GM13976 (cell line): ENCODE results near the gene NEK4.

ENCODE experiments used
- DNase-seq: peaks from one replicate; pipeline ENCODE4 v3.0.0; 2012; ENCODE audit warnings: low spot score
- in situ Hi-C: fragments of 300-500 bp; cut with MboI; formaldehyde crosslinking; loops from one replicate; pipeline ENCODE4 v1.12.0; 2022; ENCODE audit warnings: low sequenced_read_pairs, mixed read lengths, inconsistent platforms; ENCODE audit not compliant: unreplicated experiment
- TF ChIP-seq, protein P1 (sequence below): IDR thresholded peaks from 2 replicates; pipeline ENCODE4 v1.5.1; 2012; ENCODE audit warnings: borderline replicate concordance, mild to moderate bottlenecking; ENCODE audit not compliant: insufficient read depth; ENCODE audit errors: extremely low read depth, missing control alignments, control extremely low read depth

NEK4 gene

DNA sequence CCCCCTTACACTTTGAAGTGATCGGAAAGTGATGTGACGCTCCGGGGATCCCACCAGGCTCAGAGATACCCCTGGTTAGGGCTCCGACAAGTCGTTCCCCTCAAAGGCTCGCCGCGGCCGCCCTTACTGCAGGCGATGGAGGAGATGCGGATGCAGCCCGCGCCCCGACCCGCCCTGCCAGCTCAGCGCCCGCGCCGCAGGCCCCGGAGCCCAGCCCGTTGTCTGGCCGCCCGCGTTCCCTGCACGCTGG, 65.4 kb downstream of the NEK4 start:
- in situ Hi-C loops = no loop called here
- TF ChIP-seq, protein P1, sequence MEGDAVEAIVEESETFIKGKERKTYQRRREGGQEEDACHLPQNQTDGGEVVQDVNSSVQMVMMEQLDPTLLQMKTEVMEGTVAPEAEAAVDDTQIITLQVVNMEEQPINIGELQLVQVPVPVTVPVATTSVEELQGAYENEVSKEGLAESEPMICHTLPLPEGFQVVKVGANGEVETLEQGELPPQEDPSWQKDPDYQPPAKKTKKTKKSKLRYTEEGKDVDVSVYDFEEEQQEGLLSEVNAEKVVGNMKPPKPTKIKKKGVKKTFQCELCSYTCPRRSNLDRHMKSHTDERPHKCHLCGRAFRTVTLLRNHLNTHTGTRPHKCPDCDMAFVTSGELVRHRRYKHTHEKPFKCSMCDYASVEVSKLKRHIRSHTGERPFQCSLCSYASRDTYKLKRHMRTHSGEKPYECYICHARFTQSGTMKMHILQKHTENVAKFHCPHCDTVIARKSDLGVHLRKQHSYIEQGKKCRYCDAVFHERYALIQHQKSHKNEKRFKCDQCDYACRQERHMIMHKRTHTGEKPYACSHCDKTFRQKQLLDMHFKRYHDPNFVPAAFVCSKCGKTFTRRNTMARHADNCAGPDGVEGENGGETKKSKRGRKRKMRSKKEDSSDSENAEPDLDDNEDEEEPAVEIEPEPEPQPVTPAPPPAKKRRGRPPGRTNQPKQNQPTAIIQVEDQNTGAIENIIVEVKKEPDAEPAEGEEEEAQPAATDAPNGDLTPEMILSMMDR = no peak

DNA sequence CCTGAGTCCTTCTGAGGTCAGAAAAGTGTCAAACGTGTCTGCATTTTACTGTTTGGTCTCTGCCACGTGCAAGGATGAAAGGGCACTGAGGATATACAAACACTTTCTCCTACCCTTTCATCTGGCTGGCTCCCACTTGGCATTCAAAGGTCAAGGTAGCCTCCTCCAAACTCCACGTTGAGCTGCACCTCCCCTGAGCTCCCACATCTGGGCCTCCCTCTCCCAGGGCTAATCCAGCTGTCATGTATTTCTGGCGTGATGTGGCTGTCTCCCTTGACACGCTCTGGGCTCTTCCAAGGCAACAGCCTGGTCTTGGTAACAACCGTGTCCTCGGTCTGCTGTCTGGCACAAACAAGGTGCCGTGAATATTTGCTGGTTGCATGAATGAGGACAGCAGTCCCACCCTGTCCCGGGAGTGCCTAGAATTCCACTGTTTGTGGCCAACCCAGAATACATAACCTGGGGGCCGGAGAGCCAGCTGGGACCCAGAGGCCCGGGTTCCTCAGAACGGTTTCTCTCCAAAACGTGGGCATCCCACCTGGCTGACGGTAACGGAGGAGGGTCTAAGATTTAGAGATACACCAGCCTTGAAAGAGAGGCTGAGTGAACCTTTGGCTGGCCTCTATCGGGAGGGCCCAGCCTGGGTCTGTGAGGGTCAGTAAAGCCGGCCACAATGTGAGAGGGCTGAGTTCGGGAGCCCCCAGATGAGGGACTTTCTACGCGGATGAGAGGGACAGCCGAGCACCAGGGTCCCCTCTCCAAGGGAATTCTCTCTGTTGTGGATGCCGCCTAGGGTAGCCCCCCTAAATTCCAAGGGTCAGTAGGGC, 65.9 kb downstream of the NEK4 start:
- TF ChIP-seq, protein P1 = no peak
- in situ Hi-C loops = no loop called here
- DNase-seq = peak; percentile 32

More for the DNA sequence above, 65.4 kb downstream of the NEK4 start:
- no peak for DNase-seq

DNA sequence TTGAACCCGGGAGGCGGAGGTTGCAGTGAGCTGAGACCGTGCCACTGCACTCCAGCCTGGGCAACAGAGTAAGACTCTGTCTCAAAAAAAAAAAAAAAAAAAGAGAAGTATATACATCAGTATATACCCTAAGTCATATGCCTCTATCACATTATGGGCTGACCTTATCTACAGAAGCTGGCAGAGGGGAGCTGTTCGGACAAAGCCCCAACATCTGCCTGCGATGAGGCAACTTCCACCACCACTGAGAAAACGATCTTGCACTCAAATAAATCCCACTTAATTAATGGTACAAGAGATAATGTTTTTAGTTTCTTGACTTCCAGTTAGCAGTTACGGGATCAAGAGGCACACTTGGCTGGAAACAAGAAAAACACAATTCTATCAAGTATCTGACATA, 67.4 kb downstream of the NEK4 start:
- DNase-seq = no peak
- in situ Hi-C loops = no loop called here
- TF ChIP-seq, protein P1 = no peak

DNA sequence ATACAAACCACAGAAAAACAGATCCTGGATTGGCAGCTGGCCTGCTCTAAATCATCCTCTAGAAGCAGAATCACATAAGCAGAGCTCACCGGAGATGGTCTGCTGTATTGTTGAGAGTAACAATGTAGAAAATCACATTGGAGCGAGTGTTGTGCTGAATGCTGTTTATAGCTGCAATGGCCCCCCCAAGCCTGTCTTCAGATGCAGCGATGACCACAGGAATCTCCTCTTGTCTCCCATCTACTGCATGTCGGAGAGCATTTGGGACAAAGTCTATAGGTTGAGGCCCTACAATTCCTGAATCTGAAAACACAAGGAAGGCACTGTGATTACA, 73.1 kb downstream of the NEK4 start:
- TF ChIP-seq, protein P1 = no peak
- DNase-seq = no peak

DNA sequence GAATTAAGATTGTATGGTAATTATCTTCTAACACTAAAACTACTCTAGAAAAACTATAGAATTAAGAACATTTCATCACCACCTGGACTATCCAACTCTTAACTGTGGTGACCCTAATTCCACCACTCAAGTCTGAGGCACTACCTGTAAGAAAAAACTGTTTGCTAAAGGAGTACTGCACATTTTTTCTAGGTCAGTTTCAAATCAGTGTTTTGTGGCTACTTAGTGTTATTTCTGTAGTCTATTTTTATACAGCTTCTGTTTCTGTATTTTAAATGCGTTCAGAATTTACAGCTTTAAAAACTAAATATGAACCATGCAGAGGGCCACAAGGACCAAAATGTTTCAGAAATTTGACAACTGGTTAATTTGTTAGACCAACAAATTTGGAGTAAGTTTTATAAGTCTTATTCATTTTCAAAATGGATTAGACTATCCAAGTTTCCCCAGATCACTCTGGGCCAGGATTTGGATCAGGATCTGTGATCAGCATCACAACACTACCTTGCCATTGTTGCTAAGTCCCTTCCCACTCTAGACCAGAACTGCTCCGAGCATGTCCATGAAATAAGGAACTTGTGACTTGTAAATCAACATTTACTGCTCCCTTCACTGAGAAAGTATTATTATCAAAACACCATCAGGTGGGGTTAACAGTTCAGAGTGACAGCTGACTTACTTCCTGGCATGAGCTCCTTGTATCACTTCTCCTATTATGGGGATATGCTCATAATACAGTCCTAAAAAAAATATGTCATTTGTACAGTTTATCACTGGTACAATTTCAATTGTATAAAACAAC, 73.7 kb downstream of the NEK4 start:
- TF ChIP-seq, protein P1 = no peak
- in situ Hi-C loops = no loop called here
- no peak for DNase-seq

More for the DNA sequence above, 73.1 kb downstream of the NEK4 start:
- in situ Hi-C loops = no loop called here

DNA sequence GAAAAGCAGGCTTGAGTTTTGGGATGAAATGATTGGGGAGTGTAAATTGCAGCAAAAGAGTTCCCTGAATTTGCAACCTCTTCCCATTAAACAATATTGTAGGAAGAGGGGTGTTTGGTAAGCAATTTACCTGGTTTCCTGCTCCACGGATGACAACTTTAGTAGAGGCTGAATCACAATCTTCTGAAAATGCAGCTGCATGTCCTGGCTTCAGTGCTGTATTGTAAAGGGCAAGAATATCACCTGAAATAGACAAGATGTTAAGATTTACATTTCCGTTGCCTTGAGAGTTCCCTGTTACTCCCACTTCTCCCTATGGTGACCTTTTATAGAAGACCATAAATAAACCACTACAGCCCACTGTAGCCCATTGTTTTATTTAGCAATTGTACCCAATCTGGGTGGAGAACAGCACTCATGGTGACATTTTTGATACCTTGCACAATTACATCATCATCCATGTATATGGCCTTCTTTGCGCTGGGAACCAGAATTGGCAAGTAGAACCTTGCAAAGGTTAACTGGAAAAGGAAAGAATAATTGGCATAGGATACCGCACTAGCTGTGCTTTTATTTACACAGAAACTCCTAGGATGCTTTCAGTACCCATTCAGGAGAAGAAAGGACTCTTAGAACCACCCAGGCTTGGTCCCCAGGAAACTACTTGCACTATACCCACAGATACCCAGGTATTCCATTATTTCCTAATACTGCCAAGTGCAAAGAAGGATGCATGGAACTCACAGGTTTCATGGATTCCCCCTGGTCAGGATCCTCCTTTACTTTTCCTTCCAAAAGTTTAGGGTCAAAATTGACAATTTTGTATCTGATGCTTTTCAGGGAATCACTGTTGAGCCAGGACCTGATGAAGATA, 74.7 kb downstream of the NEK4 start:
- TF ChIP-seq, protein P1 = no peak
- in situ Hi-C loops = no loop called here

More for the DNA sequence above, 74.7 kb downstream of the NEK4 start:
- no peak for DNase-seq
